ENCODE measurements around the gene PRKD2. TPM values are rescaled to one million over a fixed set of nuclear protein-coding genes. Genes with fewer than 3 reads are reported as not detected.

PRKD2 gene
- total RNA-seq, 4 donors from 2014 or later: 15.2 to 33.6 (median 19.7) TPM

- no peak for ATAC-seq
- H3K27ac ChIP-seq: peak overlapping the region in 1 of 4 donors; percentile 43
- no peak for TF ChIP-seq POLR2A (IDR thresholded peaks at IDR 0.05)
- TF ChIP-seq EP300 (IDR thresholded peaks at IDR 0.05): no peak
- no peak for TF ChIP-seq CTCF (IDR thresholded peaks at IDR 0.05)
- H3K9me3 ChIP-seq: no peaks in the 10 kb centered on the region
- WGBS, 2 donors (ENCODE audit: low coverage in 1 of 2): 82 to 93% methylated on average over 8 to 11 of the region's 11 CpGs
- H3K4me1 ChIP-seq: peaks cover 2 to 60% (median 12%) of the 10 kb centered on the region in 3 donors
- peaks cover 0 to 96% of the 10 kb centered on the region in 2 donors for H3K36me3 ChIP-seq
- no peaks in the 10 kb centered on the region for H3K27me3 ChIP-seq
- no peak overlapping the region for H3K4me3 ChIP-seq
Observed at GRCh38 chr19:46733690-46734292, 16.9 kb upstream of the PRKD2 start.

- Histone ChIP-seq H3K36me3 (peaks cover 0 to 100% of the 10 kb centered on the region in 2 donors), H3K27me3 (no peaks in the 10 kb centered on the region), H3K4me3 (no peak overlapping the region), H3K27ac (peak overlapping the region in 1 of 4 donors; percentile 13), H3K9me3 (no peaks in the 10 kb centered on the region), H3K4me1 (peaks cover 0 to 60% (median 10%) of the 10 kb centered on the region in 3 donors)
- TF ChIP-seq POLR2AphosphoS5 (IDR thresholded peaks at IDR 0.05): no peak
- TF ChIP-seq CTCF (IDR thresholded peaks at IDR 0.05): no peak
- no peak for TF ChIP-seq POLR2A (IDR thresholded peaks at IDR 0.05)
- no peak for TF ChIP-seq EP300 (IDR thresholded peaks at IDR 0.05)
- 64 to 66% methylated on average over 3 to 7 of the region's 23 CpGs for WGBS, 2 donors (ENCODE audit: low coverage in 1 of 2)
- peak; percentile 30 for ATAC-seq
Observed at GRCh38 chr19:46732966-46733689, 16.2 kb upstream of the PRKD2 start.

- Histone ChIP-seq H3K36me3 (peaks cover 0 to 100% of the 10 kb centered on the region in 2 donors), H3K4me3 (no peak overlapping the region), H3K9me3 (no peaks in the 10 kb centered on the region), H3K27me3 (no peaks in the 10 kb centered on the region), H3K27ac (peak overlapping the region in 1 of 4 donors; percentile 13), H3K4me1 (peaks cover 0 to 60% (median 8%) of the 10 kb centered on the region in 3 donors)
- WGBS, 2 donors (ENCODE audit: low coverage in 1 of 2): 80% methylated on average over 23 of the region's 28 CpGs; no CpG with 5 or more reads in 1 of the 2 donors
- ATAC-seq: no peak
- TF ChIP-seq POLR2A (IDR thresholded peaks at IDR 0.05): no peak
- no peak for TF ChIP-seq CTCF (IDR thresholded peaks at IDR 0.05)
- no peak for TF ChIP-seq POLR2AphosphoS5 (IDR thresholded peaks at IDR 0.05)
- no peak for TF ChIP-seq EP300 (IDR thresholded peaks at IDR 0.05)
Observed at GRCh38 chr19:46732172-46732938, 15.4 kb upstream of the PRKD2 start.

GRCh38 chr19:46731584-46731983 is 14.7 kb upstream of the PRKD2 start:
- Histone ChIP-seq H3K9me3 (no peaks in the 10 kb centered on the region), H3K27me3 (no peaks in the 10 kb centered on the region), H3K27ac (no peak overlapping the region), H3K36me3 (peaks cover 0 to 100% of the 10 kb centered on the region in 2 donors), H3K4me1 (peaks cover 0 to 60% (median 6%) of the 10 kb centered on the region in 3 donors), H3K4me3 (no peak overlapping the region)
- ATAC-seq: no peak
- 53 to 63% methylated on average over 9 of the region's 14 CpGs for WGBS, 2 donors (ENCODE audit: low coverage in 1 of 2)
- TF ChIP-seq CTCF (IDR thresholded peaks at IDR 0.05) (no peak), POLR2A (IDR thresholded peaks at IDR 0.05) (no peak), POLR2AphosphoS5 (IDR thresholded peaks at IDR 0.05) (no peak), EP300 (IDR thresholded peaks at IDR 0.05) (no peak)
